ENCODE results near the gene HSPE1. TPM values are rescaled to one million over a fixed set of nuclear protein-coding genes. Genes with fewer than 3 reads are reported as not detected.
A peak's percentile ranks its signal among the peaks of the same experiment; 100 is the strongest.
"Not testable (repeated sequence)": the region's sequence is repeated elsewhere in the genome, so short reads cannot be mapped to it uniquely, and the experiment has no call there.

The HSPE1 gene
- total RNA-seq, result 1,000 to 10,000 TPM in 2 of 9 donors, 100 to 1,000 TPM in 7; 113 to 1,567 (median 190) TPM
- 1,000 to 10,000 TPM in 2 of 3 donors, 100 to 1,000 TPM in 1; 396 to 4,257 (median 1,108) TPM for polyA plus RNA-seq
- long read RNA-seq, donor 1, transcript HSPE1-204 (2 exons, 700 nt), result minor isoform, 19 of 4,616 reads
- long read RNA-seq, donor 1, transcript HSPE1-201 (4 exons, 950 nt), result major isoform, 3,204 of 4,616 reads
- long read RNA-seq, donor 1, transcript HSPE1-202 (3 exons, 570 nt), result minor isoform, 86 of 4,616 reads
- long read RNA-seq, donor 1, transcript HSPE1-206 (2 exons, 569 nt), result minor isoform, 88 of 4,616 reads
- long read RNA-seq, donor 1, partial matches to known transcripts, result 1,040 of 4,616 reads
- long read RNA-seq, donor 1, other reads (novel, unspliced or antisense), result 168 of 4,616 reads
- long read RNA-seq, donor 2, transcript HSPE1-201 (4 exons, 950 nt), result major isoform, 1,569 of 2,121 reads
- long read RNA-seq, donor 2, transcript HSPE1-202 (3 exons, 570 nt), result minor isoform, 45 of 2,121 reads
- long read RNA-seq, donor 2, transcript HSPE1-206 (2 exons, 569 nt), result minor isoform, 46 of 2,121 reads
- long read RNA-seq, donor 2, transcript HSPE1-204 (2 exons, 700 nt), result minor isoform, 25 of 2,121 reads
- long read RNA-seq, donor 2, partial matches to known transcripts, result 361 of 2,121 reads
- long read RNA-seq, donor 2, other reads (novel, unspliced or antisense), result 67 of 2,121 reads
- long read RNA-seq, donor 3, transcript HSPE1-202 (3 exons, 570 nt), result minor isoform, 68 of 2,434 reads
- long read RNA-seq, donor 3, transcript HSPE1-201 (4 exons, 950 nt), result major isoform, 2,286 of 2,434 reads
- long read RNA-seq, donor 3, transcript HSPE1-204 (2 exons, 700 nt), result minor isoform, 19 of 2,434 reads
- long read RNA-seq, donor 3, transcript HSPE1-206 (2 exons, 569 nt), result minor isoform, 37 of 2,434 reads
- long read RNA-seq, donor 3, partial matches to known transcripts, result 13 of 2,434 reads
- long read RNA-seq, donor 3, other reads (novel, unspliced or antisense), result 0 of 2,434 reads
- long read RNA-seq, donor 4, transcript HSPE1-201 (4 exons, 950 nt), result major isoform, 540 of 580 reads
- long read RNA-seq, donor 4, partial matches to known transcripts, result 27 of 580 reads
- long read RNA-seq, donor 4, other reads (novel, unspliced or antisense), result 11 of 580 reads
- long read RNA-seq, donor 5, transcript HSPE1-201 (4 exons, 950 nt), result major isoform, 412 of 473 reads
- long read RNA-seq, donor 5, partial matches to known transcripts, result 30 of 473 reads
- long read RNA-seq, donor 5, other reads (novel, unspliced or antisense), result 23 of 473 reads
- long read RNA-seq, donor 6, transcript HSPE1-201 (4 exons, 950 nt), result major isoform, 275 of 290 reads
- long read RNA-seq, donor 6, partial matches to known transcripts, result 10 of 290 reads
- long read RNA-seq, donor 6, other reads (novel, unspliced or antisense), result 5 of 290 reads
- long read RNA-seq, donor 7, transcript HSPE1-204 (2 exons, 700 nt), result minor isoform, 8 of 1,588 reads
- long read RNA-seq, donor 7, transcript HSPE1-202 (3 exons, 570 nt), result minor isoform, 50 of 1,588 reads
- long read RNA-seq, donor 7, transcript HSPE1-206 (2 exons, 569 nt), result minor isoform, 25 of 1,588 reads
- long read RNA-seq, donor 7, transcript HSPE1-201 (4 exons, 950 nt), result major isoform, 1,436 of 1,588 reads
- long read RNA-seq, donor 7, partial matches to known transcripts, result 9 of 1,588 reads
- long read RNA-seq, donor 7, other reads (novel, unspliced or antisense), result 57 of 1,588 reads
- long read RNA-seq, donor 8, transcript HSPE1-206 (2 exons, 569 nt), result minor isoform, 38 of 2,370 reads
- long read RNA-seq, donor 8, transcript HSPE1-202 (3 exons, 570 nt), result minor isoform, 69 of 2,370 reads
- long read RNA-seq, donor 8, transcript HSPE1-201 (4 exons, 950 nt), result major isoform, 2,202 of 2,370 reads
- long read RNA-seq, donor 8, transcript HSPE1-204 (2 exons, 700 nt), result minor isoform, 13 of 2,370 reads
- long read RNA-seq, donor 8, partial matches to known transcripts, result 32 of 2,370 reads
- long read RNA-seq, donor 8, other reads (novel, unspliced or antisense), result 13 of 2,370 reads
- long read RNA-seq, donor 9, transcript HSPE1-201 (4 exons, 950 nt), result major isoform, 1,305 of 1,400 reads
- long read RNA-seq, donor 9, transcript HSPE1-206 (2 exons, 569 nt), result minor isoform, 38 of 1,400 reads
- long read RNA-seq, donor 9, transcript HSPE1-204 (2 exons, 700 nt), result minor isoform, 13 of 1,400 reads
- long read RNA-seq, donor 9, transcript HSPE1-202 (3 exons, 570 nt), result minor isoform, 36 of 1,400 reads
- long read RNA-seq, donor 9, partial matches to known transcripts, result 0 of 1,400 reads
- long read RNA-seq, donor 9, other reads (novel, unspliced or antisense), result 5 of 1,400 reads
- long read RNA-seq, donor 10, transcript HSPE1-201 (4 exons, 950 nt), result major isoform, 607 of 856 reads
- long read RNA-seq, donor 10, transcript HSPE1-206 (2 exons, 569 nt), result minor isoform, 13 of 856 reads
- long read RNA-seq, donor 10, transcript HSPE1-204 (2 exons, 700 nt), result minor isoform, 9 of 856 reads
- long read RNA-seq, donor 10, transcript HSPE1-202 (3 exons, 570 nt), result minor isoform, 35 of 856 reads
- long read RNA-seq, donor 10, partial matches to known transcripts, result 156 of 856 reads
- long read RNA-seq, donor 10, other reads (novel, unspliced or antisense), result 35 of 856 reads

GRCh38 chr2:197499594-197500502, at the start of gene HSPE1, which contains the start of gene HSPD1:
Gene HSPE1 (plus strand): TSS chr2:197500379. CDS start chr2:197500437, 58 bp downstream.
Gene HSPD1 (minus strand): TSS chr2:197499840. CDS start chr2:197498848, 992 bp downstream.
- peak within 1 kb of the TSS; percentile 87 to 99 (median 96) for H3K27ac ChIP-seq
- peaks cover 0 to 44% of the 10 kb centered on the region in 2 donors for H3K36me3 ChIP-seq (replicated peaks in 1 of 2)
- peak; percentile 98 to 99 (median 99) for DNase-seq
- peaks cover 32 to 71% of the 10 kb centered on the region in 2 donors for H3K4me1 ChIP-seq (replicated peaks in 1 of 2)
- no peaks in the 10 kb centered on the region for H3K9me3 ChIP-seq (replicated peaks in 1 of 3)
- peak within 1 kb of the TSS; percentile 22 to 76 (median 71) for H3K4me3 ChIP-seq
- TF ChIP-seq CTCF (IDR thresholded peaks at IDR 0.05) (peak in 3 of 6 experiments; percentile 25 to 64 (median 46)), POLR2A (IDR thresholded peaks at IDR 0.05) (peak; percentile 94 to 96)
- intact Hi-C loops (cut with DNase I), result no loop called here
- 0 to 1% (median 0%) methylated on average over 20 to 104 of the region's 104 CpGs for WGBS, 4 donors
- H3K27me3 ChIP-seq, result no peaks in the 10 kb centered on the region

- Histone ChIP-seq H3K27ac (no peak overlapping the region), H3K27me3 (no peaks in the 10 kb centered on the region), H3K9me3 (replicated peaks in 1 of 3) (no peaks in the 10 kb centered on the region), H3K36me3 (replicated peaks in 1 of 2) (no peaks in the 10 kb centered on the region), H3K4me3 (no peak overlapping the region), H3K4me1 (replicated peaks in 1 of 2) (peaks cover 16 to 18% of the 10 kb centered on the region in 2 donors)
- TF ChIP-seq CTCF (IDR thresholded peaks at IDR 0.05), result no peak
- no peak for TF ChIP-seq POLR2A (IDR thresholded peaks at IDR 0.05)
- no peak for DNase-seq
- intact Hi-C loops (cut with DNase I), result no loop called here
- WGBS, 4 donors, result 84 to 96% (median 89%) methylated on average over 6 to 25 of the region's 25 CpGs
Observed at GRCh38 chr2:197450465-197450864, 49.7 kb upstream of the HSPE1 start.

GRCh38 chr2:197450935-197451358, 49.2 kb upstream of the HSPE1 start:
- H3K27me3 ChIP-seq; intact Hi-C loops (cut with DNase I); H3K9me3 ChIP-seq (replicated peaks in 1 of 3); H3K36me3 ChIP-seq (replicated peaks in 1 of 2); H3K27ac ChIP-seq; DNase-seq; H3K4me3 ChIP-seq: not testable (repeated sequence)
- H3K4me1 ChIP-seq (replicated peaks in 1 of 2), result peaks cover 18 to 20% of the 10 kb centered on the region in 2 donors
- WGBS, 4 donors, result 80 to 89% (median 82%) methylated on average over 4 to 6 of the region's 6 CpGs
